22Rv1 (cell line): ENCODE data around the gene TMEM135.
"Not testable (repeated sequence)": the region's sequence is repeated elsewhere in the genome, so short reads cannot be mapped to it uniquely, and the experiment has no call there.

Experiments
- CTCF ChIP-seq: fragments of 450-650 bp; IDR thresholded peaks from 2 replicates; pipeline ENCODE4 v1.5.1; 2017; ENCODE audit warnings: mild to moderate bottlenecking
- ZFX ChIP-seq: fragments of 450-650 bp; IDR thresholded peaks from 2 replicates; pipeline ENCODE4 v1.6.1; 2017; ENCODE audit warnings: antibody characterized with exemption, borderline replicate concordance

GRCh38 chr11:87004281-87004680, 33.5 kb upstream of the TMEM135 start:
- not testable (repeated sequence) for TF ChIP-seq CTCF, ZFX
